T-helper 2 cell treated with Interferon-gamma antibody and Interleukin-4, amounts not matched to agents 100 ng/mL and 5 ng/mL, for 36 hours (primary cell): Measurements from ENCODE around the gene FKBP8. TPM values are rescaled to one million over a fixed set of nuclear protein-coding genes. Genes with fewer than 3 reads are reported as not detected.
"Not testable (repeated sequence)": the region's sequence is repeated elsewhere in the genome, so short reads cannot be mapped to it uniquely, and the experiment has no call there.

Experiments
- intact Hi-C: fragments of 100-400 bp; cut with micrococcal nuclease; formaldehyde crosslinking; loops from one replicate; pipeline ENCODE4 v1.15.1; 2023
- total RNA-seq: library from RNA; stranded (reverse); gene quantifications from 2 replicates; pipeline ENCODE4 v1.2.3, GENCODE V29; 2022

FKBP8 gene
- total RNA-seq, 1 donor from 2014 or later = 201 TPM

- intact Hi-C loops = no loop called here
Measured at GRCh38 chr19:18559685-18560084, 16.3 kb upstream of the FKBP8 start.

GRCh38 chr19:18558604-18559003, 15.2 kb upstream of the FKBP8 start:
- intact Hi-C loops = no loop called here

- intact Hi-C loops = no loop called here
Measured at GRCh38 chr19:18558202-18558555, 14.8 kb upstream of the FKBP8 start.

- intact Hi-C loops = loop anchor here (1.0 kb wide), 3 partner anchors 13 to 35 kb away; partner anchors contain the start of genes ELL and UBA52
Measured at GRCh38 chr19:18557411-18558201, 14.2 kb upstream of the FKBP8 start, which contains the start of gene KXD1. Gene KXD1 (plus strand): TSS chr19:18557870. CDS start chr19:18562057, 4,187 bp downstream.

- intact Hi-C loops = no loop called here
Measured at GRCh38 chr19:18551631-18552030, 8.3 kb upstream of the FKBP8 start.

- intact Hi-C loops = loop anchor here (1.0 to 2.0 kb wide), 5 partner anchors 13 to 221 kb away; partner anchors contain the start of genes ELL, KXD1, LSM4 and UBA52
Measured at GRCh38 chr19:18543814-18544475, 572 bp upstream of the FKBP8 start.

GRCh38 chr19:18541992-18542940, 1.1 kb downstream of the FKBP8 start:
- intact Hi-C loops = no loop called here

GRCh38 chr19:18541258-18541991, 1.9 kb downstream of the FKBP8 start:
- intact Hi-C loops = no loop called here

- intact Hi-C loops = not testable (repeated sequence)
Measured at GRCh38 chr19:18540200-18540599, 3.2 kb downstream of the FKBP8 start.

- intact Hi-C loops = no loop called here
Measured at GRCh38 chr19:18539372-18539771, 4.0 kb downstream of the FKBP8 start.

- intact Hi-C loops = no loop called here
Measured at GRCh38 chr19:18538115-18538514, 5.3 kb downstream of the FKBP8 start.

- intact Hi-C loops = no loop called here
Measured at GRCh38 chr19:18537431-18537830, 5.9 kb downstream of the FKBP8 start.

GRCh38 chr19:18536475-18536874, 6.9 kb downstream of the FKBP8 start:
- intact Hi-C loops = no loop called here

- intact Hi-C loops = no loop called here
Measured at GRCh38 chr19:18533058-18533457, 10.3 kb downstream of the FKBP8 start.

GRCh38 chr19:18532168-18532890, 11.0 kb downstream of the FKBP8 start:
- intact Hi-C loops = no loop called here

GRCh38 chr19:18531485-18531884, 11.9 kb downstream of the FKBP8 start:
- intact Hi-C loops = no loop called here

- intact Hi-C loops = no loop called here
Measured at GRCh38 chr19:18529782-18530181, 13.6 kb downstream of the FKBP8 start.

GRCh38 chr19:18526316-18526715, 17.1 kb downstream of the FKBP8 start:
- intact Hi-C loops = no loop called here

GRCh38 chr19:18523841-18524240, 19.5 kb downstream of the FKBP8 start:
- intact Hi-C loops = loop anchor here (5.0 kb wide), 2 partner anchors 57 to 508 kb away; partner anchors contain the start of genes ARMC6 and SUGP2
